ENCODE results near the gene PEMT. TPM values are rescaled to one million over a fixed set of nuclear protein-coding genes. Genes with fewer than 3 reads are reported as not detected.

PEMT gene
- total RNA-seq, 1 experiment from 2014 or later: 178 TPM

DNA sequence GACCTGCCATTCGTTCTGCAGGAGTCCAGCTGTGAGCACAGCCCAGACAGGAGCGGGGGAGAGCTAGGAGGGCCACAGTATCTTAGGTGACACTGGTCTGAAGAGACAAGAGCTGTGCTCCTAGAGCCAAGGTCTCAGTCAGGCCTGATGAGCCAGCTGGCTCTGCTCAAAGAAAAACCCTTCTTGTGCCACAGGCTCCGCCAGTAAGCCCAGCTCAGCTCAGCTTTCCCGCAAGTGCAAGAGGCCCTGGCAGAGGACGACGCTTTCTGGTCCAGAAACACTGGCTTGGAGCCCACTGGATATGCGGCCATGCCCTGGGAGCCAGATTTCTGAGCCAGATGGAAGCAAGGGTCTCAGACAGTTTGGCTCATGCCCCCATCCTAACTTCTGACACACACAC is 23.9 kb downstream of the PEMT start:
- no peak overlapping the region for H2AFZ ChIP-seq (ENCODE audit: low read length)
- no peaks in the 10 kb centered on the region for H4K20me1 ChIP-seq (ENCODE audit: low read length)
- ATAC-seq (no peak), DNase-seq (no peak)
- TF ChIP-seq EZH2phosphoT487 (IDR thresholded peaks at IDR 0.05; ENCODE audit: borderline replicate concordance, low read length) (no peak), EZH2 (IDR thresholded peaks at IDR 0.05; ENCODE audit: low read length, unreplicated experiment) (no peak)
- TF ChIP-seq, protein P1, sequence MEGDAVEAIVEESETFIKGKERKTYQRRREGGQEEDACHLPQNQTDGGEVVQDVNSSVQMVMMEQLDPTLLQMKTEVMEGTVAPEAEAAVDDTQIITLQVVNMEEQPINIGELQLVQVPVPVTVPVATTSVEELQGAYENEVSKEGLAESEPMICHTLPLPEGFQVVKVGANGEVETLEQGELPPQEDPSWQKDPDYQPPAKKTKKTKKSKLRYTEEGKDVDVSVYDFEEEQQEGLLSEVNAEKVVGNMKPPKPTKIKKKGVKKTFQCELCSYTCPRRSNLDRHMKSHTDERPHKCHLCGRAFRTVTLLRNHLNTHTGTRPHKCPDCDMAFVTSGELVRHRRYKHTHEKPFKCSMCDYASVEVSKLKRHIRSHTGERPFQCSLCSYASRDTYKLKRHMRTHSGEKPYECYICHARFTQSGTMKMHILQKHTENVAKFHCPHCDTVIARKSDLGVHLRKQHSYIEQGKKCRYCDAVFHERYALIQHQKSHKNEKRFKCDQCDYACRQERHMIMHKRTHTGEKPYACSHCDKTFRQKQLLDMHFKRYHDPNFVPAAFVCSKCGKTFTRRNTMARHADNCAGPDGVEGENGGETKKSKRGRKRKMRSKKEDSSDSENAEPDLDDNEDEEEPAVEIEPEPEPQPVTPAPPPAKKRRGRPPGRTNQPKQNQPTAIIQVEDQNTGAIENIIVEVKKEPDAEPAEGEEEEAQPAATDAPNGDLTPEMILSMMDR (conservative IDR thresholded peaks at IDR 0.05; ENCODE audit: low read depth, low read length): no peak
- no peaks in the 10 kb centered on the region for H3K9me2 ChIP-seq (replicated peaks; ENCODE audit: low read length)
- BruUV-seq (replicated peaks): no TSS peak
- no peaks in the 10 kb centered on the region for H3K36me3 ChIP-seq (ENCODE audit: low read depth, low read length)
- no peak overlapping the region for H3K4me2 ChIP-seq (ENCODE audit: low read length)
- ChIA-PET CTCF (interaction anchor here (1.8 kb wide), 1 partner anchor 71 kb away, joined by 12 read pairs; the partner anchor contains the start of gene RASD1), POLR2A (ENCODE audit: unreplicated experiment) (no interaction called here)
- intact Hi-C loops (cut with micrococcal nuclease): no loop called here
- H3K9me3 ChIP-seq (ENCODE audit: low read length): no peaks in the 10 kb centered on the region
- H3K79me2 ChIP-seq (ENCODE audit: low read length): no peaks in the 10 kb centered on the region
- no peaks in the 10 kb centered on the region for H3K27me3 ChIP-seq (ENCODE audit: low read length)
- H3K27ac ChIP-seq (ENCODE audit: low read length): no peak overlapping the region
- no peak overlapping the region for H3K9ac ChIP-seq (ENCODE audit: low read length)
- no peaks in the 10 kb centered on the region for H3K4me1 ChIP-seq (ENCODE audit: insufficient read depth, low read length)
- no peaks in the 10 kb centered on the region for H3F3A ChIP-seq (ENCODE audit: low read length, unreplicated experiment)
- H3K4me3 ChIP-seq (ENCODE audit: low read length): no peak overlapping the region

DNA sequence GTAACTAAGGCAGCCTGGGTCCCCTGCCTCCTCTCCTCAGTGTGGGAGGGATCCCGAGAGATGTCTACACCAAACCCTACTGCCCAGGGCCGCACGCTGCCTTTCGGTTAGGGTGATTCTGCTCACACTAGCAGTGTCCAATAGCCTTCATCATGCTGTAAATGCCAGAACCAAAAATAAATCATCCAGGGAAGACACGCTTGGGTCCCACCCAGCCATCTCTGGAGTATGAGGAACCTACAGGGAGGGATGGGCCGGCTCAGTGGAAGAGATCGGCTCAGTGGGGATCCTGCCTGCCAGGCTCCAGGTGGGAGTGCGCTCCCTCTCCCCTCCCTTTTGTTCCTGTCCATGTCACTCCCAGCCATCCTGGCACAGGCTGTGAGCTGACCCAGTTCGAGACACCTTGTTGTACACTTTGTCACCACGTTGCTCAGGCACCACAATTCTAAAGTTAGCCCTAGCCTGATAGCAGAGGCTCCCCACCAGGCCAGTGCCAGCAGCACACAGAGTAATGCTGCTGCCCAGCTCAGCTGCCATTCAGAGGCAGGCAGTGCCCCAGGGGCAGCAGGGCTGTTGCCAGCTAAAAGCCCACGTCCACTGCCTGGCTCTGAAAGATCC is 24.5 kb downstream of the PEMT start:
- Histone ChIP-seq H3K79me2 (ENCODE audit: low read length) (no peaks in the 10 kb centered on the region), H3K27me3 (ENCODE audit: low read length) (no peaks in the 10 kb centered on the region), H3K36me3 (ENCODE audit: low read depth, low read length) (no peaks in the 10 kb centered on the region), H3K4me1 (ENCODE audit: insufficient read depth, low read length) (peaks cover 4% of the 10 kb centered on the region), H3K9me3 (ENCODE audit: low read length) (no peaks in the 10 kb centered on the region), H4K20me1 (ENCODE audit: low read length) (no peaks in the 10 kb centered on the region), H3F3A (ENCODE audit: low read length, unreplicated experiment) (no peaks in the 10 kb centered on the region), H2AFZ (ENCODE audit: low read length) (no peak overlapping the region), H3K4me2 (ENCODE audit: low read length) (no peak overlapping the region), H3K9ac (ENCODE audit: low read length) (no peak overlapping the region), H3K9me2 (replicated peaks; ENCODE audit: low read length) (no peaks in the 10 kb centered on the region), H3K4me3 (ENCODE audit: low read length) (no peak overlapping the region), H3K27ac (ENCODE audit: low read length) (no peak overlapping the region)
- intact Hi-C loops (cut with micrococcal nuclease): no loop called here
- ChIA-PET POLR2A (ENCODE audit: unreplicated experiment) (no interaction called here), CTCF (no interaction called here)
- TF ChIP-seq EZH2 (IDR thresholded peaks at IDR 0.05; ENCODE audit: low read length, unreplicated experiment) (no peak), EZH2phosphoT487 (IDR thresholded peaks at IDR 0.05; ENCODE audit: borderline replicate concordance, low read length) (no peak)
- TF ChIP-seq, protein P1 (conservative IDR thresholded peaks at IDR 0.05; ENCODE audit: low read depth, low read length): no peak
- ATAC-seq (no peak), DNase-seq (no peak)
- BruUV-seq (replicated peaks): no TSS peak

Measured in PC-3 (cell line).